Activated CD8-positive, alpha-beta T cell treated with anti-CD3 and anti-CD28 coated beads for 36 hours (primary cell): ENCODE measurements around the gene PSD4. TPM values are rescaled to one million over a fixed set of nuclear protein-coding genes. Genes with fewer than 3 reads are reported as not detected.

Source experiments
- ATAC-seq: fragments of 200-7000 bp; cut with Tn5 transposase; one replicate; pipeline ENCODE4 v1.10.0; 2021; ENCODE audit warnings: mild to moderate bottlenecking, moderate library complexity
- CTCF ChIA-PET: fragments of 350-600 bp; sonication (Branson Sonifier 250); formaldehyde crosslinking; loops from one replicate; lab custom pipeline; 2021; ENCODE audit warnings: antibody characterized with exemption; lab: Charles Lee
- POLR2A ChIA-PET: fragments of 350-600 bp; sonication (Branson Sonifier 250); formaldehyde crosslinking; loops from one replicate; lab custom pipeline; 2021; ENCODE audit warnings: antibody characterized with exemption; lab: Charles Lee
- DNase-seq: peaks from one replicate; pipeline ENCODE4 v3.0.0-alpha.2; 2020
- H3K27ac Mint-ChIP-seq: one replicate; pipeline ENCODE4 v1.8.0; 2021; ENCODE audit warnings: mild to moderate bottlenecking, mixed read lengths
- H3K27me3 Mint-ChIP-seq: one replicate; pipeline ENCODE4 v1.8.0; 2021; ENCODE audit warnings: mixed read lengths
- H3K36me3 Mint-ChIP-seq: one replicate; pipeline ENCODE4 v1.8.0; 2021; ENCODE audit warnings: low read depth, mixed read lengths
- H3K4me1 Mint-ChIP-seq: one replicate; pipeline ENCODE4 v1.8.0; 2021; ENCODE audit warnings: low read depth, mixed read lengths
- H3K4me3 Mint-ChIP-seq: one replicate; pipeline ENCODE4 v1.8.0; 2021; ENCODE audit warnings: mild to moderate bottlenecking, moderate library complexity, mixed read lengths
- H3K9me3 Mint-ChIP-seq: one replicate; pipeline ENCODE4 v1.8.0; 2021; ENCODE audit warnings: mixed read lengths
- intact Hi-C: fragments of 100-400 bp; cut with micrococcal nuclease; formaldehyde crosslinking; loops from one replicate; pipeline ENCODE4 v1.10.0; 2022
- total RNA-seq, 2 experiments: library from RNA; stranded (reverse); gene quantifications; one replicate each; pipeline ENCODE4 v1.2.3, GENCODE V29; 2021
- TF ChIP-seq, protein P1 (sequence below): fragments of 200-600 bp; IDR thresholded peaks from one replicate; pipeline ENCODE4 v1.8.0; 2022; ENCODE audit warnings: antibody characterized with exemption, mild to moderate bottlenecking

PSD4 gene
- total RNA-seq, 2 experiments from 2014 or later, result 247 to 251 TPM

DNA sequence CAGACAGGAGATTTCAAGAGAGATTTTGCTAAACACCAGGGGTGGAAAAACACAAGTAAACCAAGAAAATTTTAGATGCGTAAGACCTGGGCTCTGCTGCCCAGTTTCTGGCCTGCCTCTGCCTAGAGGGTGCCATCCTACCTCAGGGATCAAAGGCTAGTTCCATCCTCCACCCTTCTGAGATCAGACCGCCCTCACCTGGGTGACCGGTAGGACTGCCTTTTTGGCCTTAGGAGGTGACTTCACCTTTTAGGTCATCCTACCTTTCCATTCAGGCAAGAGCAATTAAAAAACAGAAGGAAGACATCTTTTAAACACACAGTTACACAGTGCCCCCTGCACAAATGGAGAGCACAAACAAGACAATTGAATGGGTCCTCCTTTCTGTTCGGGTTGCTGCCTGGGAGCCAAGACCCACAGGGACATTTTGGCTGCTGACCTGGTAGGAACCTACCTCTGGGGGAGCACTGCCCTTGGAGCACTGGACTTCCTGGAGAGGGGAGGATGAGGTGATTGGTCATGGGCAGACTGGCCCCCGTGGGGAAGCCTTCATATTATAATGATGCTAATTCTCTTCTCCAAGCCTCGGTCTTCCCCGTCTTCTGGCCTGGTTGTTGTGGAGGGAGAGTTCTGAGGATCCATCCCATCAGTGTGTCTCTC, 3.1 kb downstream of the PSD4 start:
- DNase-seq (no peak), ATAC-seq (no peak)
- Mint-ChIP-seq H3K4me1 (peaks cover 78% of the 10 kb centered on the region), H3K27ac (peak overlapping the region; percentile 81), H3K9me3 (peaks cover under 1% of the 10 kb centered on the region), H3K36me3 (peaks cover 92% of the 10 kb centered on the region), H3K27me3 (no peaks in the 10 kb centered on the region), H3K4me3 (peak overlapping the region; percentile 84)
- intact Hi-C loops, result no loop called here
- CTCF ChIA-PET, result interaction anchor here (3.6 to 8.3 kb wide), 4 partner anchors 13 to 40 kb away, joined by 22 to 127 read pairs (median 38); no protein-coding TSS in a partner anchor
- TF ChIP-seq, protein P1, sequence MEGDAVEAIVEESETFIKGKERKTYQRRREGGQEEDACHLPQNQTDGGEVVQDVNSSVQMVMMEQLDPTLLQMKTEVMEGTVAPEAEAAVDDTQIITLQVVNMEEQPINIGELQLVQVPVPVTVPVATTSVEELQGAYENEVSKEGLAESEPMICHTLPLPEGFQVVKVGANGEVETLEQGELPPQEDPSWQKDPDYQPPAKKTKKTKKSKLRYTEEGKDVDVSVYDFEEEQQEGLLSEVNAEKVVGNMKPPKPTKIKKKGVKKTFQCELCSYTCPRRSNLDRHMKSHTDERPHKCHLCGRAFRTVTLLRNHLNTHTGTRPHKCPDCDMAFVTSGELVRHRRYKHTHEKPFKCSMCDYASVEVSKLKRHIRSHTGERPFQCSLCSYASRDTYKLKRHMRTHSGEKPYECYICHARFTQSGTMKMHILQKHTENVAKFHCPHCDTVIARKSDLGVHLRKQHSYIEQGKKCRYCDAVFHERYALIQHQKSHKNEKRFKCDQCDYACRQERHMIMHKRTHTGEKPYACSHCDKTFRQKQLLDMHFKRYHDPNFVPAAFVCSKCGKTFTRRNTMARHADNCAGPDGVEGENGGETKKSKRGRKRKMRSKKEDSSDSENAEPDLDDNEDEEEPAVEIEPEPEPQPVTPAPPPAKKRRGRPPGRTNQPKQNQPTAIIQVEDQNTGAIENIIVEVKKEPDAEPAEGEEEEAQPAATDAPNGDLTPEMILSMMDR, result no peak
- POLR2A ChIA-PET, result interaction anchor here (0.7 to 5.8 kb wide), 7 partner anchors 12 to 104 kb away, joined by 3 to 58 read pairs (median 5); no protein-coding TSS in a partner anchor

DNA sequence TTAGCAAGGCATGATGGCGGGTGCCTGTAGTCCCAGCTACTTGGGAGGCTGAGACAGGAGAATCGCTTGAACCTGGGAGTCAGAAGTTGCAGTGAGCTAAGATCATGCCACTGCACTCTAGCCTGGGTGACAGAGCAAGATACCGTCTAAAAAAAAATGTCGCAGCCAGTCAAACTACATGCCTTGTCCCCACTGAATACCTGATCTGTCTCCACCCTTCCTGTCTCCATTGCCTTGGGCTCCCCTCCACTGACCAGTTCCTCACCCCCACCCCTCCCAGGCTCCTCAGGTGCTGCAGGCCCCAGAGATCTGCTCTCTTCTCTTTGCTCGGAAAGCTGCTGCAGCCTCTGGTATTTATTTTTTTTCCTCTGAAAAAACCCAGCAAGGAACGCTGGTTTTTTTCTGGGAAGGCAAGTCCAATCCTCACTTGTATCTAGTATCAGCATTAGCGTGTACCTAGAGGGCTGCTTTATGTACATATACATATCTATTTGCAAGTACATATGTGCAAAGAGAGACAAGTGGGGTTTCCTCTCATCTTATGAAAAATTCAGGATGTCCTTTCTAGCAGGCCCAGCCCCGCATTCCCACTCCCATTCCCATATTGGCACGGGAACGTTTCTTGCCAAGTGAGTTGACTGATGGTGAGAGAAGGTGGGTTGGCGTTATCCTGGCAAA, 4.4 kb downstream of the PSD4 start:
- intact Hi-C loops, result no loop called here
- ChIA-PET CTCF (interaction anchor here (4.6 to 8.3 kb wide), 2 partner anchors 40 to 41 kb away, joined by 82 to 127 read pairs; no protein-coding TSS in a partner anchor), POLR2A (no interaction called here)
- no peaks in the 10 kb centered on the region for H3K27me3 Mint-ChIP-seq
- peaks cover 74% of the 10 kb centered on the region for H3K4me1 Mint-ChIP-seq
- peak overlapping the region; percentile 84 for H3K4me3 Mint-ChIP-seq
- no peak for ATAC-seq
- H3K27ac Mint-ChIP-seq, result peak overlapping the region; percentile 79
- TF ChIP-seq, protein P1, result no peak
- H3K9me3 Mint-ChIP-seq, result no peaks in the 10 kb centered on the region
- DNase-seq, result no peak
- peaks cover 90% of the 10 kb centered on the region for H3K36me3 Mint-ChIP-seq

DNA sequence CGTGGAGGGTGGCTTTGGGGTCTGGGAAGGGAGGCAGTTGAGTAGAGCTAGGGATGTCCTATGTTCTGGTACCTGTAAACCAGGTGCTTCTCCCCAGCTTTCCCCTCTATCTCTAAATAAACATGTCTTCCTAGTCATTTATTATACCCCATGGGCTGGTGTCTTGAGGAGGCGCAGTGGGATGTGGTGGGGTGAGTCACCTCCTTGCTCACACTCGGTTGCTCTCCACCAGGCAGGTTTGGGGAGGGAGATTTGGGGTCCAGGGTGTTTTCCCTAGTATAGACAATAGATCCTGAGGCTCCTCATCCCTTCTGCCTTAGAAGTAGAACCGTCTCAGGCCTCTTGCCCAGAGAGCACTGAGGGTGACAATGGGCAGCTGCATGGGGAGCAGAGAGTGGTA, 5.1 kb downstream of the PSD4 start:
- DNase-seq (peak; percentile 85), ATAC-seq (peak; percentile 47)
- TF ChIP-seq, protein P1, result no peak
- no peaks in the 10 kb centered on the region for H3K9me3 Mint-ChIP-seq
- H3K4me3 Mint-ChIP-seq, result peak overlapping the region; percentile 84
- no peaks in the 10 kb centered on the region for H3K27me3 Mint-ChIP-seq
- peak overlapping the region; percentile 79 for H3K27ac Mint-ChIP-seq
- ChIA-PET CTCF (interaction anchor here (2.8 to 4.6 kb wide), 2 partner anchors 25 to 41 kb away, joined by 8 to 82 read pairs; no protein-coding TSS in a partner anchor), POLR2A (no interaction called here)
- H3K4me1 Mint-ChIP-seq, result peaks cover 76% of the 10 kb centered on the region
- intact Hi-C loops, result no loop called here
- peaks cover 92% of the 10 kb centered on the region for H3K36me3 Mint-ChIP-seq

DNA sequence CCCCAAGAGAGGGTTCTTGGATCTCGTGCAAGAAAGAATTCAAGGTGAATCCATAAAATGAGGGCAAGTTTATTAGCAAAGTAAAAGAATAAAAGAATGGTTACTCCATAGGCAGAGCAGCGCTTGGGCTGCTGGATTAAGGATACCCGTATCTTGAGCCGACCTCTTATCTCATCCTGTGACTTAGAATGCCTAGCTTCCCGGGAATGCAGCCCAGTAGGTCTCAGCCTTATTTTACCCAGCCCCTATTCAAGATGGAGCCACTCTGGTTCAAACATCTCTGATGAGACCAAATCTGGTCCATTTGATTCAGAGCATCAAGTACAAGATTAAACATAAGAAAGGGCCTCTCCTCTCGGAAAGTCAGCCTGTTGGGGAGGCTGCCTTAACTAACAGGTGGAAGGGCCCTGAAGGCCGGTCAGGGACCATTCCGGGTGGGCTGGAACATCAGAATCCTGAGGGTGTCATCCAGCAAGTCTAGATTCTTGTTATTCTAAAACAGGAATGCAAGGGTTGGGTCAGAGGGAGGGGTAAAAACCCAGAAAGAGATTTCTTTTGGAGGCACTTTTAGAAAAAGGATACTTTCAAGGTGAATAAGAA, 5.8 kb downstream of the PSD4 start:
- no peaks in the 10 kb centered on the region for H3K9me3 Mint-ChIP-seq
- ATAC-seq (no peak), DNase-seq (no peak)
- TF ChIP-seq, protein P1, result no peak
- peak overlapping the region; percentile 79 for H3K27ac Mint-ChIP-seq
- no peaks in the 10 kb centered on the region for H3K27me3 Mint-ChIP-seq
- POLR2A ChIA-PET, result interaction anchor here (0.6 to 3.0 kb wide), 5 partner anchors 8 to 81 kb away, joined by 3 to 16 read pairs (median 3); no protein-coding TSS in a partner anchor
- H3K36me3 Mint-ChIP-seq, result peaks cover 89% of the 10 kb centered on the region
- H3K4me3 Mint-ChIP-seq, result peak overlapping the region; percentile 84
- CTCF ChIA-PET, result interaction anchor here (0.9 to 4.6 kb wide), 11 partner anchors 8 to 101 kb away, joined by 3 to 82 read pairs (median 6); no protein-coding TSS in a partner anchor
- intact Hi-C loops, result loop anchor here (5.0 kb wide), 1 partner anchor 42 kb away; no protein-coding TSS in a partner anchor
- H3K4me1 Mint-ChIP-seq, result peaks cover 78% of the 10 kb centered on the region
